ENCODE results near the gene DENR. TPM values are rescaled to one million over a fixed set of nuclear protein-coding genes. Genes with fewer than 3 reads are reported as not detected.
"Not testable (repeated sequence)": the region's sequence is repeated elsewhere in the genome, so short reads cannot be mapped to it uniquely, and the experiment has no call there.

Gene DENR
- total RNA-seq, 1 donor from 2014 or later, result 35.3 TPM

GRCh38 chr12:122740351-122740750 lies 12.3 kb upstream of the DENR start:
- no peak for TF ChIP-seq CTCF (IDR thresholded peaks at IDR 0.05; ENCODE audit: insufficient read depth, low read length, severe bottlenecking)
- no peak for FAIRE-seq
- no peak for DNase-seq (ENCODE audit: low read depth)
- H3K27me3 ChIP-seq (ENCODE audit: control insufficient read depth, insufficient read depth, low read length), result no peaks in the 10 kb centered on the region
- H3K36me3 ChIP-seq (ENCODE audit: control insufficient read depth, insufficient read depth, low read length), result no peaks in the 10 kb centered on the region
- no peak overlapping the region for H3K4me3 ChIP-seq (ENCODE audit: low read depth, low read length)

GRCh38 chr12:122743895-122744525 lies 8.6 kb upstream of the DENR start:
- DNase-seq (ENCODE audit: low read depth) (no peak), FAIRE-seq (no peak)
- no peak for TF ChIP-seq CTCF (IDR thresholded peaks at IDR 0.05; ENCODE audit: insufficient read depth, low read length, severe bottlenecking)
- Histone ChIP-seq H3K4me3 (ENCODE audit: low read depth, low read length) (no peak overlapping the region), H3K36me3 (ENCODE audit: control insufficient read depth, insufficient read depth, low read length) (no peaks in the 10 kb centered on the region), H3K27me3 (ENCODE audit: control insufficient read depth, insufficient read depth, low read length) (no peaks in the 10 kb centered on the region)

- H3K36me3 ChIP-seq (ENCODE audit: control insufficient read depth, insufficient read depth, low read length), result no peaks in the 10 kb centered on the region
- H3K4me3 ChIP-seq (ENCODE audit: low read depth, low read length), result no peak overlapping the region
- no peak for FAIRE-seq
- peak; percentile 44 for DNase-seq (ENCODE audit: low read depth)
- no peaks in the 10 kb centered on the region for H3K27me3 ChIP-seq (ENCODE audit: control insufficient read depth, insufficient read depth, low read length)
- TF ChIP-seq CTCF (IDR thresholded peaks at IDR 0.05; ENCODE audit: insufficient read depth, low read length, severe bottlenecking), result no peak
Observed at GRCh38 chr12:122747224-122748135, 5.1 kb upstream of the DENR start.

GRCh38 chr12:122749569-122750332 lies 2.9 kb upstream of the DENR start:
- Histone ChIP-seq H3K27me3 (ENCODE audit: control insufficient read depth, insufficient read depth, low read length) (no peaks in the 10 kb centered on the region), H3K4me3 (ENCODE audit: low read depth, low read length) (no peak overlapping the region), H3K36me3 (ENCODE audit: control insufficient read depth, insufficient read depth, low read length) (no peaks in the 10 kb centered on the region)
- no peak for DNase-seq (ENCODE audit: low read depth)
- no peak for FAIRE-seq
- no peak for TF ChIP-seq CTCF (IDR thresholded peaks at IDR 0.05; ENCODE audit: insufficient read depth, low read length, severe bottlenecking)

- not testable (repeated sequence) for FAIRE-seq; H3K36me3 ChIP-seq (ENCODE audit: control insufficient read depth, insufficient read depth, low read length); H3K4me3 ChIP-seq (ENCODE audit: low read depth, low read length); DNase-seq (ENCODE audit: low read depth); H3K27me3 ChIP-seq (ENCODE audit: control insufficient read depth, insufficient read depth, low read length)
Observed at GRCh38 chr12:122750781-122751515, 1.7 kb upstream of the DENR start.
